Mesenchymal stem cell (in vitro differentiated cells and primary cell): ENCODE results near the gene CELSR3.
A peak's percentile ranks its signal among the peaks of the same experiment; 100 is the strongest.

Experiments
- DNase-seq: peaks from one replicate; pipeline ENCODE4 v3.0.0-alpha.2; 2013
- H2AFZ ChIP-seq: one replicate; pipeline ENCODE4 v1.6.1; 2013; ENCODE audit warnings: low read depth, mild to moderate bottlenecking, control low read depth, inconsistent platforms, low read length, moderate library complexity
- H2AK5ac ChIP-seq: 2 replicates; pipeline ENCODE4 v1.6.1; 2013; ENCODE audit warnings: low read length, moderate library complexity, mild to moderate bottlenecking, inconsistent platforms; ENCODE audit not compliant: severe bottlenecking
- H2BK120ac ChIP-seq: one replicate; pipeline ENCODE4 v1.6.1; 2013; ENCODE audit warnings: low read depth, mild to moderate bottlenecking, inconsistent platforms, low read length, moderate library complexity
- H2BK12ac ChIP-seq, 2 experiments: one replicate each; pipeline ENCODE4 v1.6.1; 2013; ENCODE audit warnings: inconsistent platforms in 2 of 2, low read length in 2 of 2, mild to moderate bottlenecking in 2 of 2, moderate library complexity in 2 of 2, control low read depth in 1 of 2
- H2BK15ac ChIP-seq: one replicate; pipeline ENCODE4 v1.6.1; 2013; ENCODE audit warnings: mild to moderate bottlenecking, low read depth, inconsistent platforms; ENCODE audit not compliant: poor library complexity, severe bottlenecking
- H2BK5ac ChIP-seq: 2 replicates; pipeline ENCODE4 v1.6.1; 2013; ENCODE audit warnings: low read depth, mild to moderate bottlenecking, low read length, control low read depth, inconsistent platforms; ENCODE audit not compliant: poor library complexity, severe bottlenecking
- H3K14ac ChIP-seq, 2 experiments: one replicate each; pipeline ENCODE4 v1.6.1; 2013; ENCODE audit warnings: inconsistent platforms in 2 of 2, low read length in 2 of 2, control low read depth in 1 of 2, mild to moderate bottlenecking in 1 of 2, moderate library complexity in 1 of 2
- H3K18ac ChIP-seq, 2 experiments: one replicate each; pipeline ENCODE4 v1.6.1; 2013; ENCODE audit warnings: inconsistent platforms in 2 of 2, low read length in 2 of 2, control low read depth in 1 of 2, low read depth in 1 of 2, mild to moderate bottlenecking in 1 of 2
- H3K23ac ChIP-seq, 2 experiments: one replicate each; pipeline ENCODE4 v1.6.1; 2013; ENCODE audit warnings: inconsistent platforms in 2 of 2, low read length in 2 of 2, mild to moderate bottlenecking in 2 of 2, moderate library complexity in 2 of 2, control low read depth in 1 of 2
- H3K27ac ChIP-seq: 2 replicates; pipeline ENCODE4 v1.5.1; 2013; ENCODE audit warnings: mild to moderate bottlenecking, moderate library complexity, low read length, control low read depth, inconsistent platforms; ENCODE audit not compliant: poor library complexity, severe bottlenecking
- H3K27me3 ChIP-seq, 2 experiments: 2 replicates each; pipeline versions ENCODE4 v1.6.1 to v1.7.0; 2013; ENCODE audit warnings: low read length in 2 of 2, mild to moderate bottlenecking in 2 of 2, moderate library complexity in 2 of 2, control low read depth in 1 of 2, inconsistent platforms in 1 of 2; ENCODE audit not compliant: control insufficient read depth in 1 of 2, insufficient read depth in 1 of 2
- H3K36me3 ChIP-seq, 2 experiments: 2 replicates each; pipeline versions ENCODE4 v1.6.1 to v1.7.0; 2013; ENCODE audit warnings: low read length in 2 of 2, control low read depth in 1 of 2, inconsistent platforms in 1 of 2, low read depth in 1 of 2, mild to moderate bottlenecking in 1 of 2; ENCODE audit not compliant: insufficient read depth in 2 of 2, control insufficient read depth in 1 of 2
- H3K4ac ChIP-seq, 2 experiments: one replicate each; pipeline ENCODE4 v1.6.1; 2013; ENCODE audit warnings: inconsistent platforms in 2 of 2, low read length in 2 of 2, mild to moderate bottlenecking in 2 of 2, moderate library complexity in 2 of 2, control low read depth in 1 of 2, low read depth in 1 of 2
- H3K4me1 ChIP-seq: 2 replicates; pipeline ENCODE4 v1.6.1; 2013; ENCODE audit warnings: low read depth, low read length, control low read depth; ENCODE audit not compliant: control insufficient read depth, insufficient read depth
- H3K4me2 ChIP-seq: 2 replicates; pipeline ENCODE4 v1.6.1; 2013; ENCODE audit warnings: low read length, mild to moderate bottlenecking, inconsistent platforms; ENCODE audit not compliant: poor library complexity, severe bottlenecking
- H3K4me3 ChIP-seq, 2 experiments: 2 replicates each; pipeline versions ENCODE4 v1.5.1 to v1.7.0; 2013; ENCODE audit warnings: low read length in 2 of 2, mild to moderate bottlenecking in 2 of 2, control low read depth in 1 of 2, low read depth in 1 of 2; ENCODE audit not compliant: insufficient read depth in 1 of 2
- H3K79me1 ChIP-seq: replicated peaks from 2 replicates; pipeline ENCODE4 v1.6.1; 2013; ENCODE audit warnings: mild to moderate bottlenecking, control low read depth, low read length, inconsistent platforms; ENCODE audit not compliant: poor library complexity, severe bottlenecking
- H3K9ac ChIP-seq: 2 replicates; pipeline ENCODE4 v1.7.0; 2013; ENCODE audit warnings: mild to moderate bottlenecking, low read length, moderate library complexity
- H3K9me3 ChIP-seq: 2 replicates; pipeline ENCODE4 v1.7.0; 2013; ENCODE audit warnings: mild to moderate bottlenecking, low read length; ENCODE audit not compliant: control insufficient read depth
- H4K8ac ChIP-seq: one replicate; pipeline ENCODE4 v1.6.1; 2013; ENCODE audit warnings: inconsistent platforms, mild to moderate bottlenecking, low read length, moderate library complexity
- H4K91ac ChIP-seq: one replicate; pipeline ENCODE4 v1.6.1; 2013; ENCODE audit warnings: mild to moderate bottlenecking, low read length, inconsistent platforms
- WGBS: methylation state at CpG from one replicate; pipeline ENCODE4 v1.1.7; 2013; ENCODE audit warnings: mixed read lengths; 5-methylcytosine and 5-hydroxymethylcytosine counted together

The CELSR3 gene

GRCh38 chr3:48636149-48636655 lies 26.5 kb downstream of the CELSR3 start:
- no peak overlapping the region for H2BK5ac ChIP-seq
- peak; percentile 29 for DNase-seq
- 14% methylated on average over 6 of the region's 10 CpGs for WGBS

GRCh38 chr3:48635222-48636021 lies 27.3 kb downstream of the CELSR3 start, which contains the start of gene SLC26A6:
SLC26A6 (minus strand) TSS chr3:48635461; CDS start chr3:48635393, 68 bp downstream.
- peak within 1 kb of the TSS; percentile 76 for H4K8ac ChIP-seq
- peak within 1 kb of the TSS; percentile 91 to 97 for H3K18ac ChIP-seq
- WGBS = under 1% methylated on average over 57 of the region's 68 CpGs
- H3K36me3 ChIP-seq = peaks cover 31 to 48% of the 10 kb centered on the region in 2 experiments
- H2BK5ac ChIP-seq = peak within 1 kb of the TSS; percentile 58
- H2AFZ ChIP-seq = peak within 1 kb of the TSS; percentile 72
- peak within 1 kb of the TSS; percentile 74 for H2BK15ac ChIP-seq
- H3K9me3 ChIP-seq = no peaks in the 10 kb centered on the region
- peak within 1 kb of the TSS; percentile 51 to 90 for H3K4ac ChIP-seq
- peak within 1 kb of the TSS; percentile 73 for H3K27ac ChIP-seq
- peak within 1 kb of the TSS; percentile 78 for H4K91ac ChIP-seq
- H3K4me2 ChIP-seq = peak within 1 kb of the TSS; percentile 90
- peak within 1 kb of the TSS; percentile 92 for H3K9ac ChIP-seq
- DNase-seq = peak; percentile 98
- peaks cover 0 to 3% of the 10 kb centered on the region in 2 experiments for H3K27me3 ChIP-seq
- H2AK5ac ChIP-seq = peak within 1 kb of the TSS; percentile 24
- peak within 1 kb of the TSS in 1 of 2 experiments; percentile 99 for H3K14ac ChIP-seq
- H3K4me1 ChIP-seq = peaks cover 24% of the 10 kb centered on the region
- H2BK120ac ChIP-seq = peak within 1 kb of the TSS; percentile 7
- H3K23ac ChIP-seq = peak within 1 kb of the TSS in 1 of 2 experiments; percentile 95
- H3K4me3 ChIP-seq = peak within 1 kb of the TSS; percentile 87 to 93
- H2BK12ac ChIP-seq = peak within 1 kb of the TSS in 1 of 2 experiments; percentile 86
- H3K79me1 ChIP-seq = peaks cover 41% of the 10 kb centered on the region

More at GRCh38 chr3:48636149-48636655, 26.5 kb downstream of the CELSR3 start:
- peak overlapping the region; percentile 56 for H4K91ac ChIP-seq
- peaks cover 24% of the 10 kb centered on the region for H3K4me1 ChIP-seq
- peak overlapping the region; percentile 76 for H4K8ac ChIP-seq
- no peak overlapping the region for H2AK5ac ChIP-seq
- H3K4me3 ChIP-seq = peak overlapping the region; percentile 67 to 93
- peak overlapping the region; percentile 23 to 40 for H2BK12ac ChIP-seq
- peak overlapping the region; percentile 70 to 92 for H3K18ac ChIP-seq
- H3K9me3 ChIP-seq = no peaks in the 10 kb centered on the region
- H2BK120ac ChIP-seq = no peak overlapping the region
- H3K36me3 ChIP-seq = peaks cover 24 to 44% of the 10 kb centered on the region in 2 experiments
- peak overlapping the region; percentile 92 for H3K9ac ChIP-seq
- peak overlapping the region in 1 of 2 experiments; percentile 81 for H3K23ac ChIP-seq
- peaks cover 0 to 5% of the 10 kb centered on the region in 2 experiments for H3K27me3 ChIP-seq
- H2AFZ ChIP-seq = peak overlapping the region; percentile 18
- peak overlapping the region in 1 of 2 experiments; percentile 53 for H3K14ac ChIP-seq
- peak overlapping the region; percentile 44 for H2BK15ac ChIP-seq
- H3K79me1 ChIP-seq = peaks cover 37% of the 10 kb centered on the region
- H3K4ac ChIP-seq = peak overlapping the region; percentile 28 to 86
- H3K4me2 ChIP-seq = peak overlapping the region; percentile 90
- peak overlapping the region; percentile 73 for H3K27ac ChIP-seq

- H3K4me2 ChIP-seq = peak overlapping the region; percentile 76
- H4K91ac ChIP-seq = peak overlapping the region; percentile 78
- H3K79me1 ChIP-seq = peaks cover 43% of the 10 kb centered on the region
- H2AFZ ChIP-seq = peak overlapping the region; percentile 72
- H3K9me3 ChIP-seq = no peaks in the 10 kb centered on the region
- peak overlapping the region; percentile 75 for H4K8ac ChIP-seq
- peaks cover 23% of the 10 kb centered on the region for H3K4me1 ChIP-seq
- peak overlapping the region; percentile 24 for H2AK5ac ChIP-seq
- peak overlapping the region in 1 of 2 experiments; percentile 86 for H2BK12ac ChIP-seq
- H3K4me3 ChIP-seq = peak overlapping the region; percentile 87 to 93
- H3K14ac ChIP-seq = peak overlapping the region in 1 of 2 experiments; percentile 99
- H3K9ac ChIP-seq = peak overlapping the region; percentile 92
- H3K27ac ChIP-seq = peak overlapping the region; percentile 61
- H2BK15ac ChIP-seq = peak overlapping the region; percentile 74
- peak overlapping the region; percentile 7 for H2BK120ac ChIP-seq
- H3K18ac ChIP-seq = peak overlapping the region; percentile 91 to 97
- DNase-seq = peak; percentile 75
- peak overlapping the region in 1 of 2 experiments; percentile 95 for H3K23ac ChIP-seq
- peaks cover 0 to 3% of the 10 kb centered on the region in 2 experiments for H3K27me3 ChIP-seq
- peak overlapping the region; percentile 58 for H2BK5ac ChIP-seq
- WGBS = under 1% methylated on average over 29 of the region's 30 CpGs
- peak overlapping the region; percentile 51 to 90 for H3K4ac ChIP-seq
- H3K36me3 ChIP-seq = peaks cover 38 to 48% of the 10 kb centered on the region in 2 experiments
Observed at GRCh38 chr3:48634661-48635221, 27.9 kb downstream of the CELSR3 start.
